Colon (tissue), 2 donors: ENCODE measurements around the gene ABCG4.
A peak's percentile ranks its signal among the peaks of the same experiment; 100 is the strongest.

Experiments used
- FAIRE-seq: peaks from 2 replicates; lab custom pipeline; 2012; peaks lifted over from hg19 to GRCh38; lab: Jason Lieb, UNC
- donor health status: control.
- donor health status: control.

Gene ABCG4

DNA sequence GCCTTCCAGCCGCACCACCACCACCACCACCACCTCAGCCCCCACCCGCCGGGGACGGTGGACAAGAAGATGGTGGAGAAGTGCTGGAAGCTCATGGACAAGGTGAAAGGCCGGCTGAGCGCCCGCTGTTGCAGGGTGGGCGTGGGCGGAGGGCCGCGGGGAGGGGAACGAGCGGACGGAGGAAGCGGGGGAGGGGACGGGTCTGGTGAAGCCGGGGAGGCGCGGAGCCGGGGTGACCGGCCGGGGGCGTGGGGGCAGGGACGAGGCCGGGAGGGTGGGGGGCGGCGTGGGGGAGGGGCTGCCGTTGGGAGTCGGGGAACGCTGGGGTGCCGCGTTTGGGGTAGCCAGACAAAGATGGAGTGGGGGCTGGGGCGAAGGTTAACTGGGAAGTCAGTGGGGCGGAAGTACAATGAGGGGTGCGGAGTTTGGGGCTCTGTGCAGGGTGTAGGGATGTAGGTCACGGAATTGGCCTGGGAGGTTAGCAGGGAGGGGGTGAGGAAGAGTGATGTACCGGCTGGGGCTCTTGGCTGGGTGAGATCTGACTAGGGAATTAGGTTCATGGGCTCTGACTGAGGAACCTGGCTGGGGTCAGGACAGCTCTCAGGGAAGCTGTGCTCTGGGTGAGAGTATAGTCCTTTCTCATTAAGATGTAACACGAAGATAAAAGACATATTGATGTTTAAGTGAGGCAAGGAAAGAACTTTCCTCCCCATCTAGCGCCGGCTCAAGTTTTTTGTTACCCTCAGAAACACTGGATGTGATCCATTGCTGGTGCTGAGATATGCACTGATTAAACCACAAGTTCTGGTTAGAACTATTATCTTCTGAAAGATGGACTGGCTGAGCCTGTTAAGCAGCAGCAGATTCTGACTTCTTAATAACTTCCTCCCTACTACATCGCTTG lies 57.9 kb downstream of the ABCG4 start:
- FAIRE-seq, result no peak

DNA sequence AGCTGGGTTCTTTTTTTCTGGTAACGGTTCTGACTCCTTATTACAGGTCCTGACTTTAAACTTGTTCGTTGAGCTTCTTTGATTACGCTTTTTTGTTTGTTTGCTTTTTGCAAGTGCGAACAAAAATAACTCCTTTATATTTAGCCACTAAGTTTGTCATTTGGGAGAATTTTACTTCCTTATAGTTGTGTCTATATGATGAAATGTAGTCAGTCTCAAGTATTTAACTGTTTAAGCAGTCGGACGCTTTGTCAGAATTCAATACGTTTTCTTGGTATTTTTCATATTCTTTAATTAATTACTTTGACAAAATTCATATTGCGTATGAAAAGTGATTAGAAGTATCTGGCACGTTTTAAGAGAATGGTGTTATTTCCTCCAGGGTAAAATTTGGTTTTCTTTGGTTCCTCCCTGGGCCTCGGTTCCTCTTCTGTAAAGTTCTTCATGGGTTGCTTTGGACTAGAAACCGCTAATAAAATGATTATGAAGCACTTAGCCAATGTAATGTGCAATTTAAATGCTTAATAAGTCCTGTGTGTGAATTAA lies 58.6 kb downstream of the ABCG4 start:
- peak; percentile 47 for FAIRE-seq

DNA sequence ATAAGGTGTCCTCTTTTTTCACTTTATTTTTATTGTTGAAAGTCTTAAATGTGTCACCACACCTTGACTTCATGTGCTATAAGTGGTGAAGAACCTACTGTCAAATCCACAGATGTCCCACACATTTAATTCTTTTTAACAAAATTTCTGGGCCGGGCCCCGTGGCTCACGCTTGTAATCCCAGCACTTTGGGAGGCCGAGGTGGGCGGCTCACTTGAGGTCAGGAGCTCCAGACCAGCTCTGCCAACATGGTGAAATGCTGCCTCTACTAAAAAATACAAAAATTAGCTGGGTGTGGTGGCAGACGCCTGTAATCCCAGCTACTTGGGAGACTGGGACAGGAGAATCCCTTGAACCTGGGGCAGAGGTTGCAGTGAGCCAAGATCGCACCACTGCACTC lies 60.3 kb downstream of the ABCG4 start:
- no peak for FAIRE-seq

DNA sequence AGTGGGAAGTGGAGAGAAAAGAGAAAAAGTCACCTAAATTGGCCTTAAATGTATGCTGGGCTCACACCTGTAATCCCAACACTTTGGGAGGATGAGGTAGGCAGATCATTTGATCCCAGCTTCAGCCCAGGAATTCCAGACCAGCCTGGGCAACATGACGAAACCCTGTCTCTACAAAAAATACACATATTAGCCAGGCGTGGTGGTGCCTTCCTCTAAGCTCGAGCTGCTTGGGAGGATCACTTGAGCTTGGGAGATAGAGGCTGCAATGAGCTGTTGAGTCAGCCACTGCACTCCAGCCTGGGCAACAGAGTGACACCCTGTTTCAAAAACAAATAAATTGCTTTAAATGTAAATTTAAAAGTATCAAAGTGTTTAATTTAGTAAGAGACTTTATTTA lies 61.2 kb downstream of the ABCG4 start:
- no peak for FAIRE-seq
